ENCODE data around the gene ANKRD36C.
"Not testable (repeated sequence)": the region's sequence is repeated elsewhere in the genome, so short reads cannot be mapped to it uniquely, and the experiment has no call there.

DNA sequence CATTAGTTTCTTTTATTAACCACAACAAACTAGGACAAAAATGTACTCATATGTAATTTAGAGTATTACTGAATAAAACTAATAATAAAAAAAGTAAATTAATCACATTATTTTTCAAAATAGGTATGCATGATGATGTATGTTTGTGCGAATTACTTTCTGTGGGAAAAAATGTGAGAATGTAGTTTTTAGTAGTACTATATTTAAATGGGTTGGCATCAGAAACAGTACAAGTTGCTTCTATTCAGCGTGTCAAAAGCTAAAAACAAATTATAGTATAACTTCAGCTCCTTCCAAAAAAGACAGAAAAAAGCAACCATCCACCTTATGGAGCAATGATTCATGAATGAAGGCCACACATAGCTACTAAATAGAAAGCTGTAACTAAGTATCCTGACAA is 40.0 kb downstream of the ANKRD36C start:
- TF ChIP-seq, protein P1, sequence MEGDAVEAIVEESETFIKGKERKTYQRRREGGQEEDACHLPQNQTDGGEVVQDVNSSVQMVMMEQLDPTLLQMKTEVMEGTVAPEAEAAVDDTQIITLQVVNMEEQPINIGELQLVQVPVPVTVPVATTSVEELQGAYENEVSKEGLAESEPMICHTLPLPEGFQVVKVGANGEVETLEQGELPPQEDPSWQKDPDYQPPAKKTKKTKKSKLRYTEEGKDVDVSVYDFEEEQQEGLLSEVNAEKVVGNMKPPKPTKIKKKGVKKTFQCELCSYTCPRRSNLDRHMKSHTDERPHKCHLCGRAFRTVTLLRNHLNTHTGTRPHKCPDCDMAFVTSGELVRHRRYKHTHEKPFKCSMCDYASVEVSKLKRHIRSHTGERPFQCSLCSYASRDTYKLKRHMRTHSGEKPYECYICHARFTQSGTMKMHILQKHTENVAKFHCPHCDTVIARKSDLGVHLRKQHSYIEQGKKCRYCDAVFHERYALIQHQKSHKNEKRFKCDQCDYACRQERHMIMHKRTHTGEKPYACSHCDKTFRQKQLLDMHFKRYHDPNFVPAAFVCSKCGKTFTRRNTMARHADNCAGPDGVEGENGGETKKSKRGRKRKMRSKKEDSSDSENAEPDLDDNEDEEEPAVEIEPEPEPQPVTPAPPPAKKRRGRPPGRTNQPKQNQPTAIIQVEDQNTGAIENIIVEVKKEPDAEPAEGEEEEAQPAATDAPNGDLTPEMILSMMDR (IDR thresholded peaks at IDR 0.05), result not testable (repeated sequence)
- not testable (repeated sequence) for TF ChIP-seq POLR2A (IDR thresholded peaks at IDR 0.05)

All from esophagus squamous epithelium (tissue), 4 donors.